ENCODE results near the gene PAX8. TPM values are rescaled to one million over a fixed set of nuclear protein-coding genes. Genes with fewer than 3 reads are reported as not detected.
A peak's percentile ranks its signal among the peaks of the same experiment; 100 is the strongest.

Gene PAX8
- total RNA-seq, 1 donor from 2014 or later = 56.9 TPM

DNA sequence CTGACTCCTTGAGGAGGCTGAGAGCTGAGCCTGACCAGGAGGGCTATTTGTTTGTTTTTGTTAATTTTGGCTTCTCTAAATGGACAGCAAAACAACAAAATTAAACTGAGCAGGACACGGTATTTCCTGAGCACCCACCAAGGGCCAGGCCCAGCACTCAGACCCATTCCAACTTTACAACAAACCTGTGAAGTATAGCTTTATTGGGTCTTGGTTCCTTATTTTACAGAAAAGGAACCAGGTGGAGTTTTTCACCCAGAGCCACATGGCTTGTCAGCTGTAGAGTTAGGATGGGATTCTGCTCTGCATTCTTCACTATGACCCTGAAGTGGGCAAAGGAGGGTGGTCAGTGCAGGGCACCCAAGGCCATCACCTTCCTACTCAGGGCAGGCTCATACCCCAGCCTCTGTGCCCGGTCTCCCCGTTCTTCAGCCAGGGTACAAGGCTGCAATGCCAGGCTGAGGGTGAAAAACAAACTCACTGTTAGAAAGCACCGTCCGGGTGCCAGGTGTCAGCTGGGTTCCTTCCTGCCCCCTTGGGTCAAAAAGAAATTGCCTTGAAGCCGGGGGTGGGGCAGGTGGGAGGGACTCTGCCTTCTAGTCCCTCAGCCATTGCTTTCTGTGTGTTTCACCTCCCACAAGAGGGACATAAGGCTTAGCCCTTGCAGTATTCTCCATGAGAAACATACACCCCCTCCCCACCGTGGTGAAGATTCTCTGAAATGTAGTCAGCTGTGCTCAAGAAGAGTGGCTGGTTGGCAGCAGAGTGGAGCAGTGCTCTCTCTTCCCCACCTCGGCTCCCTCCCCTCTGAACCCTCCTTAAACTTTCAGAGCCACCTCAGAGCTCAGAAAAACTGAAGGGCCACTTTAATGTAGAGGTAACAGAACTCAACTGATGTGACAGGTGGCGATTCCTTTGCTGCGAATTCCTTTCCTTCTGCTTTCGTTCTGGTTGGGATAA is 102.7 kb downstream of the PAX8 start:
- DNase-seq (ENCODE audit: extremely low spot score, unreplicated experiment) = no peak
- TF ChIP-seq CTCF (conservative IDR thresholded peaks at IDR 0.05) = no peak
- H3K4me3 Mint-ChIP-seq = peak overlapping the region; percentile 10
- no peaks in the 10 kb centered on the region for H3K36me3 Mint-ChIP-seq
- no peaks in the 10 kb centered on the region for H3K9me3 Mint-ChIP-seq
- H3K27ac Mint-ChIP-seq = peak overlapping the region; percentile 51
- H3K4me1 Mint-ChIP-seq (ENCODE audit: unreplicated experiment) = peaks cover 21% of the 10 kb centered on the region
- no peaks in the 10 kb centered on the region for H3K27me3 Mint-ChIP-seq

- Mint-ChIP-seq H3K4me3 (no peak overlapping the region), H3K27ac (peak overlapping the region; percentile 15), H3K4me1 (ENCODE audit: unreplicated experiment) (peaks cover 13% of the 10 kb centered on the region), H3K9me3 (no peaks in the 10 kb centered on the region), H3K27me3 (no peaks in the 10 kb centered on the region), H3K36me3 (no peaks in the 10 kb centered on the region)
- no peak for TF ChIP-seq CTCF (conservative IDR thresholded peaks at IDR 0.05)
- DNase-seq (ENCODE audit: extremely low spot score, unreplicated experiment) = no peak
Observed at GRCh38 chr2:113175042-113175628, 103.6 kb downstream of the PAX8 start.

DNA sequence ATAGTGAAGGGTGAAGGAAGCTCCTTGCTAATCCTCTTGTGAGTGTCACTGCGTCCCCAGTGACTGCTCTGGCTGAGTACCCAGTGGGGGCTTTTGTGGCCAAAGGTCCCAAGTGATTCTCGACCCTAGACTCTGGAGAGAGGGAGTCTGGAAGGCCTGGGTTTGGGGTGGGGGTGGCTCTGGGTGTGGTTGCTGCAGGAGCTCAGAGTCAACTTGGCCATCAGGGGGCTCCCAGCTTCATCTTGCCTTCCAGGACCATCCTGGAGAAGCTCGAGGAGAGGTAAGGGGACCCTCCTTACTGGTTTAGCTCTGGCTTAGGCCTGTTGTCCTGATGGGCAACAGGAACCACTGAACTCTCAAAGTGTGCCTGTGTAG is 104.4 kb downstream of the PAX8 start:
- Mint-ChIP-seq H3K27me3 (no peaks in the 10 kb centered on the region), H3K27ac (peak overlapping the region; percentile 15), H3K4me3 (no peak overlapping the region), H3K36me3 (peaks cover 4% of the 10 kb centered on the region), H3K4me1 (ENCODE audit: unreplicated experiment) (peaks cover 12% of the 10 kb centered on the region), H3K9me3 (no peaks in the 10 kb centered on the region)
- TF ChIP-seq CTCF (conservative IDR thresholded peaks at IDR 0.05) = no peak
- no peak for DNase-seq (ENCODE audit: extremely low spot score, unreplicated experiment)

DNA sequence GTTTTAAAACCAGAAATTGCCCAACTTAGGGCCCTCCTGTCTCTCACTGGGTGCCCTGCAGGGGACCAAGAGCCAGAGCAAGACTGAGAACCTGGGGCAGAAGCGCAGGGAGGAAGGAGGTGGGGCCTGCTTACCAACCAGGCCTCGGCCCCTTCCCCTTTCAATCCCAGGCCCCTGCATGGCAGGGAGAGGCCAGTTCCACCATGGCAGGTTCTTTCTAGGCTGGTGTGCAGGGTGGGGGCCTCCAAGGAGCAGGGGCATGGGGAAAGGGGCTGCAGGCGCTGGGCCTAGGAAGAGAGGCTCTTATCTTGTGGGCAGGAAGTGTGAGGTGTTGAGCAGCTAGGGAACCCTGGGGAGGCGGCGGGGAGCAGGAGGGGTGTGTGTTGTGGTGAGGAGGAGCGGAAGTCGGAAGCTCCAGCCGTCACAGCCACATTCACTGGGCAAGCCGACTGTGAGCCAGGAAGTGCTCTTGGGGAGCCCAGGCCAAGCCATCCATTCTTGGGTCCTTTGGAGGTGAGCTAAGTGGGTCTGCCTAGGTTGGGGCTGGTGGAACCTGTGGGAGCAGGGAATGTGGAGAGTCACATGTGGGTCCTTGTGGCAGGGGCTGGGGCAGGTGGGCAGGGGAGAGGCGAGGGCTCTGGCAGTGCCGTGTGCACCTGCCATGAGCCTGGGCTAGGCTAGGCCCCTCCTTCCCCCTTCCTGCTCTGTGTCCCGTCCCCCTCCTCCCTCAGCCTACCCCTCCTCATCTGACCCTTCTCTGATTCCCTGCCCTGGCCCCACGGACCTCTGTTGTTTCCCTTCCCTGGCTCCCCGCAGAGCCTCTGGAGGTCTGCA is 105.0 kb downstream of the PAX8 start, which contains the start of gene PSD4:
Gene PSD4 (plus strand): TSS at position 430 of the 834 bp plus-strand sequence. CDS start 8,486 bp downstream, outside the sequence.
- H3K4me1 Mint-ChIP-seq (ENCODE audit: unreplicated experiment) = peaks cover 12% of the 10 kb centered on the region
- no peak within 1 kb of the TSS for H3K4me3 Mint-ChIP-seq
- no peak for DNase-seq (ENCODE audit: extremely low spot score, unreplicated experiment)
- TF ChIP-seq CTCF (conservative IDR thresholded peaks at IDR 0.05) = no peak
- H3K36me3 Mint-ChIP-seq = peaks cover 4% of the 10 kb centered on the region
- H3K9me3 Mint-ChIP-seq = no peaks in the 10 kb centered on the region
- peak within 1 kb of the TSS; percentile 15 for H3K27ac Mint-ChIP-seq
- no peaks in the 10 kb centered on the region for H3K27me3 Mint-ChIP-seq

DNA sequence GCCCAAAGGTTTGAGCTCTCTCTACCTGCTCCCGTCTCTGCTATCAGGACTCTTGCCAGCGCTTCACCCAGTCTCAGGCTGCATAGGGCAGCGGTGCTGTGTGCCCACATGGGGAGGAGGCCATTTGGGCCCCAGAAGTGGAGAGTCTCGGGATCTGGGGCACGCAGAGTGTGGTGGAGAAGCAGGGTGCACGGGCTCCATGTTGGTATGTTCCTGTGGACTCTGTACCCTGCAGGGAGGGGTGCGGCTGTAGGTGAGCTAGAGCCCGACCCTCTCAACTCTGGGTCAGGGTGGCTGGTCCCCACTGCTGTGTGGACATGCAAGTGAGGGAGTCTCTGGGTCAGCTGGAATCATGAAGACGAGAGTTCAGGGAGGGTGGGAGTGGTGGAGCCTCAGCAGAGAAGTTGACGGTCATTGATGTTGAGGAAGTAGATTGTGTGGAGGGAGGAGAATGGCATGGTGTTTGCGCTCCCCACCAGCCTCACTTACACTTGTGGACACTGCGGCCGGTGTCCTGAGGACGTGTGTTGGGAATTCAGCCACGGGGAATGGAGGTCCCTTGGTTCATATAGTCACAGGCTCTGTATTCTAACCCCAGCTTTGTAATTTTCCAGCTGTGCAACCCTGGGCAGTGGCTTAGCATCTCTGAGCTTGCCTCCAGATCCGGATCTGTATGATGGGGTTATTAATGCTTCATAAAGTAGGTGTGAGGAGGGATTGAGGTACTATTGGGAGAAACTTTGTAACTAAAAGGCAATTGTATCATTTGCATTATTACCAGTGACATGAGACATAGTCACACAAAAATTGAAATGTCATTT is 105.8 kb downstream of the PAX8 start:
- peaks cover 4% of the 10 kb centered on the region for H3K36me3 Mint-ChIP-seq
- no peak for TF ChIP-seq CTCF (conservative IDR thresholded peaks at IDR 0.05)
- no peak overlapping the region for H3K4me3 Mint-ChIP-seq
- DNase-seq (ENCODE audit: extremely low spot score, unreplicated experiment) = no peak
- H3K27me3 Mint-ChIP-seq = no peaks in the 10 kb centered on the region
- peaks cover 6% of the 10 kb centered on the region for H3K4me1 Mint-ChIP-seq (ENCODE audit: unreplicated experiment)
- H3K9me3 Mint-ChIP-seq = no peaks in the 10 kb centered on the region
- H3K27ac Mint-ChIP-seq = no peak overlapping the region
